ENCODE results near the gene PEMT. TPM values are rescaled to one million over a fixed set of nuclear protein-coding genes. Genes with fewer than 3 reads are reported as not detected.

The PEMT gene
- total RNA-seq, 4 donors from 2014 or later, result 17.7 to 24.8 (median 20.6) TPM

- DNase-seq (ENCODE audit: extremely low spot score), result no peak
- TF ChIP-seq POLR2A (IDR thresholded peaks at IDR 0.05; ENCODE audit: low read depth), result no peak
- Histone ChIP-seq H3K9me3 (no peaks in the 10 kb centered on the region), H3K27me3 (no peaks in the 10 kb centered on the region), H3K36me3 (no peaks in the 10 kb centered on the region), H3K27ac (replicated peaks in 1 of 4) (no peak overlapping the region), H3K4me3 (no peak overlapping the region), H3K4me1 (peaks cover 0 to 7% (median 3%) of the 10 kb centered on the region in 4 donors)
- intact Hi-C loops (cut with DNase I), result no loop called here
- 89% methylated on average over 9 of the region's 9 CpGs for WGBS
Measured at GRCh38 chr17:17612085-17613022, 20.8 kb upstream of the PEMT start.

GRCh38 chr17:17609121-17609520, 17.6 kb upstream of the PEMT start:
- DNase-seq (ENCODE audit: extremely low spot score), result no peak
- H3K27ac ChIP-seq (replicated peaks in 1 of 4), result no peak overlapping the region
- 100% methylated on average over 3 of the region's 4 CpGs for WGBS
- intact Hi-C loops (cut with DNase I), result no loop called here
- H3K4me1 ChIP-seq, result peaks cover 0 to 4% (median 3%) of the 10 kb centered on the region in 4 donors
- H3K4me3 ChIP-seq, result no peak overlapping the region
- no peaks in the 10 kb centered on the region for H3K36me3 ChIP-seq
- TF ChIP-seq CTCF (IDR thresholded peaks at IDR 0.05) (no peak), POLR2A (IDR thresholded peaks at IDR 0.05; ENCODE audit: low read depth) (no peak), POLR2AphosphoS5 (IDR thresholded peaks at IDR 0.05) (no peak), EP300 (IDR thresholded peaks at IDR 0.05) (no peak)
- H3K27me3 ChIP-seq, result no peaks in the 10 kb centered on the region
- H3K9me3 ChIP-seq, result no peaks in the 10 kb centered on the region

- 51% methylated on average over 7 of the region's 7 CpGs for WGBS
- intact Hi-C loops (cut with DNase I), result no loop called here
Measured at GRCh38 chr17:17606416-17607000, 15.0 kb upstream of the PEMT start.

GRCh38 chr17:17605729-17606088, 14.2 kb upstream of the PEMT start:
- Histone ChIP-seq H3K4me3 (no peak overlapping the region), H3K27me3 (no peaks in the 10 kb centered on the region), H3K4me1 (peaks cover 0 to 3% (median 0%) of the 10 kb centered on the region in 4 donors), H3K27ac (replicated peaks in 1 of 4) (no peak overlapping the region), H3K9me3 (no peaks in the 10 kb centered on the region), H3K36me3 (no peaks in the 10 kb centered on the region)
- intact Hi-C loops (cut with DNase I), result no loop called here
- DNase-seq (ENCODE audit: extremely low spot score), result no peak
- WGBS, result 63% methylated on average over 4 of the region's 4 CpGs
- TF ChIP-seq POLR2AphosphoS5 (IDR thresholded peaks at IDR 0.05) (no peak), POLR2A (IDR thresholded peaks at IDR 0.05; ENCODE audit: low read depth) (no peak), EP300 (IDR thresholded peaks at IDR 0.05) (no peak), CTCF (IDR thresholded peaks at IDR 0.05) (no peak)

More at GRCh38 chr17:17606416-17607000, 15.0 kb upstream of the PEMT start:
- no peaks in the 10 kb centered on the region for H3K9me3 ChIP-seq
- no peak for DNase-seq (ENCODE audit: extremely low spot score)
- H3K27me3 ChIP-seq, result no peaks in the 10 kb centered on the region
- peaks cover 0 to 3% (median 0%) of the 10 kb centered on the region in 4 donors for H3K4me1 ChIP-seq
- TF ChIP-seq POLR2AphosphoS5 (IDR thresholded peaks at IDR 0.05) (no peak), POLR2A (IDR thresholded peaks at IDR 0.05; ENCODE audit: low read depth) (no peak), CTCF (IDR thresholded peaks at IDR 0.05) (no peak), EP300 (IDR thresholded peaks at IDR 0.05) (no peak)
- no peak overlapping the region for H3K4me3 ChIP-seq
- no peak overlapping the region for H3K27ac ChIP-seq (replicated peaks in 1 of 4)
- no peaks in the 10 kb centered on the region for H3K36me3 ChIP-seq

GRCh38 chr17:17605083-17605728, 13.7 kb upstream of the PEMT start:
- intact Hi-C loops (cut with DNase I), result no loop called here

More at GRCh38 chr17:17605083-17605728, 13.7 kb upstream of the PEMT start:
- Histone ChIP-seq H3K4me1 (peaks cover 0 to 3% (median 0%) of the 10 kb centered on the region in 4 donors), H3K4me3 (no peak overlapping the region), H3K36me3 (no peaks in the 10 kb centered on the region), H3K27ac (replicated peaks in 1 of 4) (no peak overlapping the region), H3K9me3 (no peaks in the 10 kb centered on the region), H3K27me3 (no peaks in the 10 kb centered on the region)
- TF ChIP-seq EP300 (IDR thresholded peaks at IDR 0.05) (no peak), CTCF (IDR thresholded peaks at IDR 0.05) (no peak), POLR2A (IDR thresholded peaks at IDR 0.05; ENCODE audit: low read depth) (no peak), POLR2AphosphoS5 (IDR thresholded peaks at IDR 0.05) (no peak)
- DNase-seq (ENCODE audit: extremely low spot score), result no peak
- WGBS, result 81% methylated on average over 10 of the region's 14 CpGs

All from esophagus muscularis mucosa (tissue), 4 donors.